ENCODE data around the gene KLF7.

DNA sequence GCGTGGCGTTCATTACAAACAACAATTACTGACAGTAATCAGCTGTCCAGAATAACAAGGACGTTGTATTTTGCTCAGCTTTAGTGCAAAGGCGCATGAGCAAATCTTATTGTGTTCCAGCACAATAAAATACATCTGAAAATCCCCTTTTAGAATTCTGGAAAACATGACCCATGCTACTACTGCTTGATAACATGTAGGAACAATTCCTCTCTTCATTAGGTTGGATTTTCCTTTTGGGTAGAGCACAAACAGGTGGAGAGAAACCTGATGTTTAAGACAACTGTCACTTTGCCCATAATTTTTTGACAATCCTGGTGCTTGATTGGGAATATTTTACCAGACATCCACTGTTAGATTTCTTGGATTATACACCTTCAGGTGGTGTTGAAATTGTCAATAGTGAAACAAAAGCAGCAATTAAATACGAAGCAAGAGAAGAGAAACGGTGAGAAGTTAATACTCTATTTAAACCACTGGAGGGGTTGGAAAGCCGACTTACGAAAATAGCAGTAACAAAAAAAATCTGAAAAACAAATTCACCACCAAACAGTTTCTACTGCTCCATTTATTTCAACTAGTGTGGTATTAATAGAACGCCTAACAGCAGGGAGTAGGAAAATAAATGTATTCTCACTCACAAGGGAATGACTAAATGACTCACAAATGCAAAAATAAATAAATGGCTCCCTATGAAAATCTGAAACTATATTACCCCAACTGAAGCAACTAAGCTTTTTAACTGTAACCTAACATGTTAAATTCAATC is 123.8 kb downstream of the KLF7 start:
- no peak for TF ChIP-seq POLR2AphosphoS5 (IDR thresholded peaks at IDR 0.05; ENCODE audit: low read depth)
- TF ChIP-seq, protein P1, sequence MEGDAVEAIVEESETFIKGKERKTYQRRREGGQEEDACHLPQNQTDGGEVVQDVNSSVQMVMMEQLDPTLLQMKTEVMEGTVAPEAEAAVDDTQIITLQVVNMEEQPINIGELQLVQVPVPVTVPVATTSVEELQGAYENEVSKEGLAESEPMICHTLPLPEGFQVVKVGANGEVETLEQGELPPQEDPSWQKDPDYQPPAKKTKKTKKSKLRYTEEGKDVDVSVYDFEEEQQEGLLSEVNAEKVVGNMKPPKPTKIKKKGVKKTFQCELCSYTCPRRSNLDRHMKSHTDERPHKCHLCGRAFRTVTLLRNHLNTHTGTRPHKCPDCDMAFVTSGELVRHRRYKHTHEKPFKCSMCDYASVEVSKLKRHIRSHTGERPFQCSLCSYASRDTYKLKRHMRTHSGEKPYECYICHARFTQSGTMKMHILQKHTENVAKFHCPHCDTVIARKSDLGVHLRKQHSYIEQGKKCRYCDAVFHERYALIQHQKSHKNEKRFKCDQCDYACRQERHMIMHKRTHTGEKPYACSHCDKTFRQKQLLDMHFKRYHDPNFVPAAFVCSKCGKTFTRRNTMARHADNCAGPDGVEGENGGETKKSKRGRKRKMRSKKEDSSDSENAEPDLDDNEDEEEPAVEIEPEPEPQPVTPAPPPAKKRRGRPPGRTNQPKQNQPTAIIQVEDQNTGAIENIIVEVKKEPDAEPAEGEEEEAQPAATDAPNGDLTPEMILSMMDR (IDR thresholded peaks at IDR 0.05; ENCODE audit: insufficient read depth, low read length) = no peak
- TF ChIP-seq, protein P2, sequence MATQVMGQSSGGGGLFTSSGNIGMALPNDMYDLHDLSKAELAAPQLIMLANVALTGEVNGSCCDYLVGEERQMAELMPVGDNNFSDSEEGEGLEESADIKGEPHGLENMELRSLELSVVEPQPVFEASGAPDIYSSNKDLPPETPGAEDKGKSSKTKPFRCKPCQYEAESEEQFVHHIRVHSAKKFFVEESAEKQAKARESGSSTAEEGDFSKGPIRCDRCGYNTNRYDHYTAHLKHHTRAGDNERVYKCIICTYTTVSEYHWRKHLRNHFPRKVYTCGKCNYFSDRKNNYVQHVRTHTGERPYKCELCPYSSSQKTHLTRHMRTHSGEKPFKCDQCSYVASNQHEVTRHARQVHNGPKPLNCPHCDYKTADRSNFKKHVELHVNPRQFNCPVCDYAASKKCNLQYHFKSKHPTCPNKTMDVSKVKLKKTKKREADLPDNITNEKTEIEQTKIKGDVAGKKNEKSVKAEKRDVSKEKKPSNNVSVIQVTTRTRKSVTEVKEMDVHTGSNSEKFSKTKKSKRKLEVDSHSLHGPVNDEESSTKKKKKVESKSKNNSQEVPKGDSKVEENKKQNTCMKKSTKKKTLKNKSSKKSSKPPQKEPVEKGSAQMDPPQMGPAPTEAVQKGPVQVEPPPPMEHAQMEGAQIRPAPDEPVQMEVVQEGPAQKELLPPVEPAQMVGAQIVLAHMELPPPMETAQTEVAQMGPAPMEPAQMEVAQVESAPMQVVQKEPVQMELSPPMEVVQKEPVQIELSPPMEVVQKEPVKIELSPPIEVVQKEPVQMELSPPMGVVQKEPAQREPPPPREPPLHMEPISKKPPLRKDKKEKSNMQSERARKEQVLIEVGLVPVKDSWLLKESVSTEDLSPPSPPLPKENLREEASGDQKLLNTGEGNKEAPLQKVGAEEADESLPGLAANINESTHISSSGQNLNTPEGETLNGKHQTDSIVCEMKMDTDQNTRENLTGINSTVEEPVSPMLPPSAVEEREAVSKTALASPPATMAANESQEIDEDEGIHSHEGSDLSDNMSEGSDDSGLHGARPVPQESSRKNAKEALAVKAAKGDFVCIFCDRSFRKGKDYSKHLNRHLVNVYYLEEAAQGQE (IDR thresholded peaks at IDR 0.05; ENCODE audit: insufficient replicate concordance, low read depth) = no peak
- TF ChIP-seq GABPA (IDR thresholded peaks at IDR 0.05; ENCODE audit: low read depth) = no peak
